Right forelimb (tissue), 1 donor: ENCODE results near the gene ARHGAP26.

Experiments used
- DNase-seq: peaks from one replicate; pipeline ENCODE4 v3.0.0-alpha.2; 2018

ARHGAP26 gene

GRCh38 chr5:143026380-143026779 is 256.2 kb downstream of the ARHGAP26 start:
- no peak for DNase-seq

- DNase-seq, result no peak
These were observed 259.1 kb downstream of the ARHGAP26 start for GRCh38 chr5:143029293-143029692.

- no peak for DNase-seq
These were observed 260.2 kb downstream of the ARHGAP26 start for GRCh38 chr5:143030349-143030748.

GRCh38 chr5:143031781-143032580 is 261.8 kb downstream of the ARHGAP26 start:
- no peak for DNase-seq

GRCh38 chr5:143032581-143032836 is 262.3 kb downstream of the ARHGAP26 start:
- DNase-seq, result no peak

- DNase-seq, result no peak
These were observed 263.5 kb downstream of the ARHGAP26 start for GRCh38 chr5:143033535-143034250.

GRCh38 chr5:143036146-143036927 is 266.2 kb downstream of the ARHGAP26 start:
- no peak for DNase-seq

GRCh38 chr5:143037071-143037470 is 266.9 kb downstream of the ARHGAP26 start:
- no peak for DNase-seq

- DNase-seq, result no peak
These were observed 267.5 kb downstream of the ARHGAP26 start for GRCh38 chr5:143037708-143038107.

GRCh38 chr5:143040622-143041021 is 270.4 kb downstream of the ARHGAP26 start:
- no peak for DNase-seq

- DNase-seq, result no peak
These were observed 271.3 kb downstream of the ARHGAP26 start for GRCh38 chr5:143041461-143041860.

- no peak for DNase-seq
These were observed 272.0 kb downstream of the ARHGAP26 start for GRCh38 chr5:143041972-143042770.

GRCh38 chr5:143044265-143044664 is 274.1 kb downstream of the ARHGAP26 start:
- no peak for DNase-seq

- DNase-seq, result no peak
These were observed 274.9 kb downstream of the ARHGAP26 start for GRCh38 chr5:143045062-143045461.

- no peak for DNase-seq
These were observed 276.1 kb downstream of the ARHGAP26 start for GRCh38 chr5:143046314-143046713.

- no peak for DNase-seq
These were observed 276.9 kb downstream of the ARHGAP26 start for GRCh38 chr5:143047091-143047490.

GRCh38 chr5:143050183-143050582 is 280.0 kb downstream of the ARHGAP26 start:
- no peak for DNase-seq

GRCh38 chr5:143051244-143052058 is 281.3 kb downstream of the ARHGAP26 start:
- no peak for DNase-seq

GRCh38 chr5:143052967-143053682 is 282.9 kb downstream of the ARHGAP26 start:
- no peak for DNase-seq

GRCh38 chr5:143053780-143054179 is 283.6 kb downstream of the ARHGAP26 start:
- DNase-seq, result no peak

- DNase-seq, result no peak
These were observed 284.3 kb downstream of the ARHGAP26 start for GRCh38 chr5:143054480-143054941.
